ENCODE measurements around the gene PLA2G4D.
A peak's percentile ranks its signal among the peaks of the same experiment; 100 is the strongest.

The PLA2G4D gene

GRCh38 chr15:42135351-42135750 lies 41.0 kb upstream of the PLA2G4D start:
- DNase-seq (ENCODE audit: low read depth), result no peak
- no peak overlapping the region for H3K4me3 ChIP-seq (ENCODE audit: low read depth, low read length)
- no peak for TF ChIP-seq POLR2A (IDR thresholded peaks at IDR 0.05; ENCODE audit: extremely low read depth, insufficient read length)
- no peak for TF ChIP-seq MAX (IDR thresholded peaks at IDR 0.05; ENCODE audit: low read depth, low read length)
- no peak for TF ChIP-seq CTCF (IDR thresholded peaks at IDR 0.05; ENCODE audit: low read depth, low read length)
- TF ChIP-seq MYC (IDR thresholded peaks at IDR 0.05; ENCODE audit: low read depth, low read length), result no peak

- no peak overlapping the region for H3K4me3 ChIP-seq (ENCODE audit: low read depth, low read length)
- TF ChIP-seq CTCF (IDR thresholded peaks at IDR 0.05; ENCODE audit: low read depth, low read length), result no peak
- no peak for DNase-seq (ENCODE audit: low read depth)
These were observed 40.4 kb upstream of the PLA2G4D start for GRCh38 chr15:42134617-42135245.

DNA sequence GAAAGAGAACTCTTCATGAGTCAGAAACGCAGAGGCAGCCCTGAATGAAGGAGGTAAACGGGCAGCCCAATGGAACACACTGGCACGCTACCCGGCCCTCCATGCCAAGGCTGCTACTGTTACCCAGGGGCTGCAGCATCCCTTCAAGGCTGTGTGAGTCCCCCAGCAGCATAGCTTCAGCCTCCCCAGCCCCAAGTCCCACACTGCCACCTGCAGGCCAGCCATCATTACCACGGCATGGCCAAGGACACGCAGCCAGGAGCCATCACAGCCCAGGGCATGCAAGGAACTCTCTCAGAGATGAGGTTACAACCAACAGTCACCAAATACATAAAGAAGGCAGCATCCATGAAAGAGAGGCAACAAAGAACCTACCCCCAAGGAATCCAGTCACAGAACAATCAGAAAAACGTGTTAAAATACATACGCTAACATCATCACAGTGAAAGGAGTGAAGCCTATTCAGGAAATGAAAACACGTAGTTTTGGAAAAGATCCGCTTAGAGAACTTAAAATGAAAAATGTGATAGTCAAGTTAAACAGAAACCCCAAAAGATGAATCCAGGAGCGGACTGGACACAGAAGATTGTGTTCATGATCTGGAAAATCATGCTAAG lies 39.6 kb upstream of the PLA2G4D start:
- peak; percentile 90 for TF ChIP-seq CTCF (IDR thresholded peaks at IDR 0.05; ENCODE audit: low read depth, low read length)
- no peak for TF ChIP-seq POLR2A (IDR thresholded peaks at IDR 0.05; ENCODE audit: extremely low read depth, insufficient read length)
- peak; percentile 74 for TF ChIP-seq MAX (IDR thresholded peaks at IDR 0.05; ENCODE audit: low read depth, low read length)
- H3K4me3 ChIP-seq (ENCODE audit: low read depth, low read length), result no peak overlapping the region
- peak; percentile 76 for DNase-seq (ENCODE audit: low read depth)

- no peak overlapping the region for H3K4me3 ChIP-seq (ENCODE audit: low read depth, low read length)
- TF ChIP-seq CTCF (IDR thresholded peaks at IDR 0.05; ENCODE audit: low read depth, low read length), result no peak
- no peak for TF ChIP-seq POLR2A (IDR thresholded peaks at IDR 0.05; ENCODE audit: extremely low read depth, insufficient read length)
- no peak for TF ChIP-seq MAX (IDR thresholded peaks at IDR 0.05; ENCODE audit: low read depth, low read length)
- no peak for TF ChIP-seq MYC (IDR thresholded peaks at IDR 0.05; ENCODE audit: low read depth, low read length)
- no peak for DNase-seq (ENCODE audit: low read depth)
These were observed 39.0 kb upstream of the PLA2G4D start for GRCh38 chr15:42133356-42133755.

DNA sequence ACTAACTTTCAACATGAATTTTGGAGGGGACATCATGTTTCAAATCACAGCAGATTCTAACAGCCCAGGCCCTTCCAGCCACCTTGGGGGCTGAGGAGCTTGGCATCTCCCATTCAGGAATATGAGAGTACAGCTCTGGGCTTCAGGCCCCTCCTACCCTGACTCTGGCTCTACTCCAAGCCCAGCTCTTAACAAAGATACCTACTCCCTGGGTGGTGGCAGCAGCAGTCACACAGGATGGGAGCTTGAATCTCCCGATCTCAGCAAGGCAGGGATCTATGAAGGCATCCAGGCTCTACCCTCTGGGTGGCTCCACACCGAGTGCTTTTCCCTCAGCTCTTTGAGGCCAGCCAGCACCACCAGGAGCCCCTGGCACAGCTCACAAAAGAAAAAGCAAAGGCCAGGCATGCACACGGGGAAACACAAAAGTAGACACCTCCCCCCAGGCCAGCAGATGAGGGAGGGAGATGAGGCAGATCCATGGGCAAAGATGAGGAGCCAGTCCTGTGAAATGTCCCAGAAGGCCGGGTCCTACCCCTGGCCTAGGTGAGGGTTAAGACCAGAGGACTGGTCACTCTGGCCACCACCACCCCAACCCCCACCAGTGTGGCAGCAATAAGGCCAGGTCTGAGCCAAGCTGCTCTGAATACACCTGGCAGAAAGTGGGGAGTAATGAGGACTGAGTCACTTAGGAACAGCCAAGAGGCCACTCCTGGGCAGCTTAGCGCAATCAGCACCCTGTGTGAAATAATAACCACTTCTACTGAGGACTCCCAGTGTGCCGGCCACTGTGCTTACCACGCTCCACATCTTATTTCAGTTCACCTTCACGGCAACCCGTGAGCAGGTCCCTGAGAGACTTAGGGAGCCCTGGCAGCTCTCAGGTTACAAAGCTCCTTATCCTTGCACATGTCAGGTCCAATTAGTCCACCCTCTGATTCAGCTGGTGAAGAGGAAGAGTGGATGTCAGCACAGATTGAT lies 37.8 kb upstream of the PLA2G4D start:
- no peak for DNase-seq (ENCODE audit: low read depth)
- TF ChIP-seq MYC (IDR thresholded peaks at IDR 0.05; ENCODE audit: low read depth, low read length), result no peak
- no peak for TF ChIP-seq CTCF (IDR thresholded peaks at IDR 0.05; ENCODE audit: low read depth, low read length)
- no peak for TF ChIP-seq POLR2A (IDR thresholded peaks at IDR 0.05; ENCODE audit: extremely low read depth, insufficient read length)
- TF ChIP-seq MAX (IDR thresholded peaks at IDR 0.05; ENCODE audit: low read depth, low read length), result no peak
- no peak overlapping the region for H3K4me3 ChIP-seq (ENCODE audit: low read depth, low read length)
